Smooth muscle cell (in vitro differentiated cells): ENCODE results near the gene PRCC. TPM values are rescaled to one million over a fixed set of nuclear protein-coding genes. Genes with fewer than 3 reads are reported as not detected.

ENCODE experiments used
- DNase-seq: peaks from one replicate; lab custom pipeline; 2025; ENCODE audit not compliant: unreplicated experiment; lab: John Stamatoyannopoulos, UW
- H2AFZ ChIP-seq: fragments of 200-600 bp; sonication (generic); 2 replicates; pipeline ENCODE4 v1.6.0; 2016; ENCODE audit warnings: antibody characterized with exemption, low read depth, mild to moderate bottlenecking
- H3F3A ChIP-seq: fragments of 200-600 bp; sonication (generic); 2 replicates; pipeline ENCODE4 v1.6.0; 2017; ENCODE audit warnings: antibody characterized with exemption, low read depth
- H3K27ac ChIP-seq: fragments of 200-600 bp; sonication (generic); 2 replicates; pipeline ENCODE4 v1.5.1; 2016; ENCODE audit warnings: low read depth, mild to moderate bottlenecking
- H3K27me3 ChIP-seq: fragments of 200-600 bp; sonication (generic); 2 replicates; pipeline ENCODE4 v1.6.1; 2016; ENCODE audit warnings: low read depth, mild to moderate bottlenecking
- H3K36me3 ChIP-seq: fragments of 200-600 bp; sonication (generic); 2 replicates; pipeline ENCODE4 v1.5.1; 2016; ENCODE audit warnings: low read depth
- H3K4me1 ChIP-seq: fragments of 200-600 bp; sonication (generic); 2 replicates; pipeline ENCODE4 v1.5.1; 2016; ENCODE audit warnings: low read depth
- H3K4me2 ChIP-seq: fragments of 200-600 bp; sonication (generic); 2 replicates; pipeline ENCODE4 v1.6.0; 2016; ENCODE audit warnings: mild to moderate bottlenecking
- H3K4me3 ChIP-seq: fragments of 200-600 bp; sonication (generic); 2 replicates; pipeline ENCODE4 v1.5.1; 2016; ENCODE audit warnings: mild to moderate bottlenecking
- H3K79me2 ChIP-seq: fragments of 200-600 bp; sonication (generic); 2 replicates; pipeline ENCODE4 v1.6.0; 2016; ENCODE audit warnings: low read depth, mild to moderate bottlenecking
- H3K9ac ChIP-seq: fragments of 200-600 bp; sonication (generic); 2 replicates; pipeline ENCODE4 v1.6.0; 2016; ENCODE audit warnings: low read depth
- H3K9me3 ChIP-seq: fragments of 200-600 bp; sonication (generic); replicated peaks from 2 replicates; pipeline ENCODE4 v1.5.1; 2016; ENCODE audit warnings: low read depth
- H4K20me1 ChIP-seq: fragments of 200-600 bp; sonication (generic); 2 replicates; pipeline ENCODE4 v1.6.0; 2016; ENCODE audit warnings: low read depth
- CTCF ChIP-seq: fragments of 200-600 bp; sonication (generic); IDR thresholded peaks from 2 replicates; pipeline ENCODE4 v1.5.1; 2017; ENCODE audit warnings: borderline replicate concordance, mild to moderate bottlenecking, antibody characterized with exemption; ENCODE audit not compliant: insufficient read depth, poor library complexity, severe bottlenecking
- WGBS: methylation state at CpG from one replicate; pipeline ENCODE4 v1.1.7; 2016; ENCODE audit warnings: low lambda C conversion rate; 5-methylcytosine and 5-hydroxymethylcytosine counted together
- polyA plus RNA-seq: library from polyadenylated mRNA; unstranded; fragments of >200 nt; fragmentation: Nextera tagmentation; extraction: Ambion mirVana; gene quantifications from 2 replicates; pipeline ENCODE4 v1.2.1, GENCODE V29; 2016
- total RNA-seq: library from RNA; depleted of rRNA; stranded (reverse); fragments of >200 nt; gene quantifications from 2 replicates; pipeline ENCODE4 v1.2.3, GENCODE V29; 2014

The PRCC gene
- total and polyA plus RNA-seq, 2 experiments from 2014 or later = 37.7 to 68.7 TPM

DNA sequence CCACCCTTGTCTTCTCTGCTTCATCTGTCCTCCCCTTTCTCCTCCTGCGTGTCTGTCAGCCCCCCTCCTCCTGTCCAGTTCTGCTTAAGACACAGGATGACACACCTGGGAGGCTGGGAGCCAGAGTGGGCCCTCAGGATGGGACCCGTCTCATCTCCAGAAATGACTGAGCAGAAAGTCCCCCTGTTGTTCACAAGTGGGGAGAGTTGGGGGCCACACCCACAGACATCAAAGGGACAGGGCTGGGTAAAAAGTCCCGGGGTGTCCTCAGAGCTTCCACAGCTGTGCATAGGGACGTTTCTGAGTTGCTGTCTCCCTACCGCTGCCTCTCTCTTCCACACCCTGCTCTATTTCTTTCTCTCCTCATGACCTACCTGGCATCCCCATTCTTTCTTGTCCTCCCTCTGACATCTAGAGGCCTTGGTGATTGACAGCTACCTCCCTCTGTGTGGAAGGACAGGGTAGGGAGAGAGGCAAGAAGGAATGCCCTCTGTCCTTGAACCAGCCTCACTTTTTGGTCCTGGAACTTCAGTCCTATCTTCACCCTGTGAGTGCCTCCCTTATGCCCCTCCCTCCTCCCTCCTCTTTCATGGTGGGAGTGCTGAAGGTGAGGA is 68.8 kb downstream of the PRCC start:
- H3K9ac ChIP-seq = no peak overlapping the region
- H3K79me2 ChIP-seq = no peaks in the 10 kb centered on the region
- peaks cover 5% of the 10 kb centered on the region for H3K4me1 ChIP-seq
- no peaks in the 10 kb centered on the region for H4K20me1 ChIP-seq
- H3K27ac ChIP-seq = no peak overlapping the region
- no peak for TF ChIP-seq CTCF
- H3K9me3 ChIP-seq = no peaks in the 10 kb centered on the region
- no peak overlapping the region for H2AFZ ChIP-seq
- H3K27me3 ChIP-seq = peaks cover 35% of the 10 kb centered on the region
- no peaks in the 10 kb centered on the region for H3K36me3 ChIP-seq
- no peak overlapping the region for H3K4me2 ChIP-seq
- no peak for DNase-seq
- H3F3A ChIP-seq = no peaks in the 10 kb centered on the region
- WGBS = 83% methylated on average over 5 of the region's 5 CpGs
- no peak overlapping the region for H3K4me3 ChIP-seq

DNA sequence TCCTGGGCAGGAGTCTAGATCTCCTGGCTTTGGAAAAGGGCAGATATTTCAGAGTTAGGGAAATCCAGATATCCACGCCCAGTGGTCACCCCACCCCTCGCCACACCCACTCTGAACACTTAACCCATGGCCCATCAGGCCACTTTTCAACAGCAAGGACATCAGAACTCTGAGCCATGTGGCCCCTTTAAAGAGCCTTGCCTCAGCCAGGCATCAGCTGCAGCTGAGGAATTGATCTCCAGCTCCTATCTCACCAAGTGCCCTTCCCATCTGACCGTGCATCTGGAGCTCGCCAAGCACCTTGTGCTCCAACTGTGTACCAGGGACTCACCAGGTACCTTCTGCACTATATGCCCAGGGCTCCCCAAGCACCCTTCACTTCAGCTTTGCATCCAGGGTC is 69.6 kb downstream of the PRCC start:
- H3K27me3 ChIP-seq = peaks cover 31% of the 10 kb centered on the region

DNA sequence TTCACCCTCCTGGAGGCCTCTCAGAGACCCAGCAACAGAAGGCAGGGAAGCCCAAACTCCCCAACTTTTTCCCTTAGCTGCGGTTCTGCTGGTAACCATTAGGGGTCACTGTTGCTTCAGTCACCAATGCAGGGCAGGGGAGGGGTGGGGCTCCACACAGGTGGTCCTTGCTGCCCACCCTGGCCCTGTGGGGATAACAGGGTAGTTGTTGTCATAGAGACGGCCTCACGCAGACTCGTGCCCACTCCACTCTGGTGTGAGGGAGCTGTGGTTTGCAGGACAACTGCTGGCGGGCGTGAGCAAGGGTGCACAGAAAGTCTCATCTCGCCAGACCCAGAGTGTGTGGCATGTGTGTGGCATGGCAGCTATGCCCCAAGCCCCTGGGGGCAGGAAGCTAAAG is 71.6 kb downstream of the PRCC start:
- Histone ChIP-seq H3K9me3 (no peaks in the 10 kb centered on the region), H2AFZ (no peak overlapping the region), H3K79me2 (no peaks in the 10 kb centered on the region), H4K20me1 (no peaks in the 10 kb centered on the region), H3K4me3 (no peak overlapping the region), H3K9ac (no peak overlapping the region), H3K4me1 (peaks cover 5% of the 10 kb centered on the region), H3F3A (no peaks in the 10 kb centered on the region), H3K27ac (no peak overlapping the region), H3K36me3 (no peaks in the 10 kb centered on the region), H3K27me3 (peaks cover 35% of the 10 kb centered on the region), H3K4me2 (no peak overlapping the region)
- no peak for DNase-seq
- 27% methylated on average over 7 of the region's 7 CpGs for WGBS
- peak; percentile 84 for TF ChIP-seq CTCF

More for the DNA sequence above, 69.6 kb downstream of the PRCC start:
- no peaks in the 10 kb centered on the region for H3K9me3 ChIP-seq
- WGBS = 87% methylated on average over 4 of the region's 4 CpGs
- no peaks in the 10 kb centered on the region for H3K36me3 ChIP-seq
- H3K79me2 ChIP-seq = no peaks in the 10 kb centered on the region
- no peak overlapping the region for H3K27ac ChIP-seq
- TF ChIP-seq CTCF = no peak
- H3K9ac ChIP-seq = no peak overlapping the region
- no peak overlapping the region for H3K4me2 ChIP-seq
- H3K4me1 ChIP-seq = peaks cover 5% of the 10 kb centered on the region
- H2AFZ ChIP-seq = no peak overlapping the region
- no peaks in the 10 kb centered on the region for H4K20me1 ChIP-seq
- DNase-seq = no peak
- H3K4me3 ChIP-seq = no peak overlapping the region
- H3F3A ChIP-seq = no peaks in the 10 kb centered on the region
